ENCODE data around the gene FBXL13. TPM values are rescaled to one million over a fixed set of nuclear protein-coding genes. Genes with fewer than 3 reads are reported as not detected.

FBXL13 gene
- total and polyA plus RNA-seq, 2 of the 8 experiments (the other 6 are each of a cell fraction or from before 2014, with no cell fraction given), result 1.2 to 2.8 TPM

GRCh38 chr7:102943423-102944169 lies 131.0 kb downstream of the FBXL13 start (continued):
- no peak for TF ChIP-seq CHD7 (IDR thresholded peaks at IDR 0.05; ENCODE audit: insufficient replicate concordance, low read length)

Data from H1 (cell line).